ENCODE results near the gene PRPF40B.

PRPF40B gene

DNA sequence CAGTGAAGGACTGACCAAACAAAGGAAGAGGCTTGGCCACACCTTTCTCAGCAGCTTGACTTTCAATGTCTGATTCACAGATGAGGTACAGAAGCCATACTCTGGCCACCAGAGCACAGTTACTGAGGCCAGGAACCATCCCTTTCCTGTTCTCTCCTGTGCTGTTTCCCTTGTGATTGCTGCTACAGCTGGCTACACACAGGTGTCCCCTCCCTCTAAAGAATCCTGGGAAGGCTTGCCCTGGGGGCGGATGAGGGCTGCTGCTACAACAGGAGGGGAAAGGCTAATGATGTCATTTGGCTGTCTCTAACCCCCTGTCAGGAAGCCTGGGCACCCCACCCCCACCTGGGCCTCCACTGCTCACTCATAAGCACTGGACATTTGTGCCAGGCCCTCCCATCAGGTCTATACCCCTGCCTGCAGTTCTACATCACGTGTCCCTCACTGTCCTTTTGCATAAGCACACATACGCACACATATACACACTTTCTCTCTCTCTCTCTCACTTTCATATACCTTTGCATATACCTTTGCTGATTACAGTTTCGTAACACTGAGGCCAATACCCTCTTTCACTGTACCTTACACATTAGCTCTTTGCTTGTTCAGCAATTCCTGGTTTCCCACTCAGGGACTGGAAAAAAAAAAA is 41.4 kb downstream of the PRPF40B start:
- Histone ChIP-seq H3K27ac (peak overlapping the region; percentile 8 to 69), H3K27me3 (no peaks in the 10 kb centered on the region), H3K36me3 (peaks cover 0 to 8% (median 6%) of the 10 kb centered on the region in 3 donors), H3K4me1 (peaks cover 0 to 51% (median 31%) of the 10 kb centered on the region in 4 donors), H3K4me3 (no peak overlapping the region), H3K9me3 (no peaks in the 10 kb centered on the region)
- TF ChIP-seq CTCF (IDR thresholded peaks at IDR 0.05): no peak
- intact Hi-C loops (cut with DNase I; ENCODE audit: low total_unique reads): no loop called here
- DNase-seq: no peak

DNA sequence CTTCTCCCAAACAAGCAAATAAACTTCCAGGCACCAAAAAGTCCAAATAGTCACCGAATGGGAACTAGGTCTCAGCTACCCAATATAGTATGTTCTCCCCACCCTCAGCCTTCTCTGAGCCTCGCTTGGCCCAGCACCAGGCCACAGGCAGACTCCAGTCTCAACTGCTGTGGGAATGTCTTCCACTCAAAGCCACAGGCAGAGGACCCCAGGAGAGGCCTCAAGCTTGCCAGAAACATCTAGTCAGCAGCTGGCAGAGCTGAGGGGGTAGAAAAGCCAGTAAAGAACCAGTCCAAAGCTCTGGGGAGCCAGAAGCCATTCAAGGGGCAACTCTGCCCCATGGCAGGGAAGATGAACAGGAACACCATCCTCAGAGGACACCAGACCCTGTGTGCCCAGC is 42.0 kb downstream of the PRPF40B start:
- Histone ChIP-seq H3K27ac (peak overlapping the region; percentile 8 to 69), H3K4me3 (no peak overlapping the region), H3K9me3 (no peaks in the 10 kb centered on the region), H3K4me1 (peaks cover 0 to 56% (median 33%) of the 10 kb centered on the region in 4 donors), H3K27me3 (no peaks in the 10 kb centered on the region), H3K36me3 (peaks cover 0 to 8% (median 1%) of the 10 kb centered on the region in 3 donors)
- no peak for DNase-seq
- TF ChIP-seq CTCF (IDR thresholded peaks at IDR 0.05): no peak
- intact Hi-C loops (cut with DNase I; ENCODE audit: low total_unique reads): no loop called here

- intact Hi-C loops (cut with DNase I; ENCODE audit: low total_unique reads): no loop called here
- Histone ChIP-seq H3K4me1 (peaks cover 0 to 64% (median 40%) of the 10 kb centered on the region in 4 donors), H3K27me3 (no peaks in the 10 kb centered on the region), H3K36me3 (no peaks in the 10 kb centered on the region), H3K27ac (no peak overlapping the region), H3K9me3 (no peaks in the 10 kb centered on the region), H3K4me3 (no peak overlapping the region)
- TF ChIP-seq CTCF (IDR thresholded peaks at IDR 0.05): no peak
- no peak for DNase-seq
Observed at GRCh38 chr12:49666176-49666575, 42.8 kb downstream of the PRPF40B start.

- no peaks in the 10 kb centered on the region for H3K36me3 ChIP-seq
- peaks cover 0 to 69% (median 49%) of the 10 kb centered on the region in 4 donors for H3K4me1 ChIP-seq
- no peak for TF ChIP-seq CTCF (IDR thresholded peaks at IDR 0.05)
- H3K27ac ChIP-seq: no peak overlapping the region
- H3K4me3 ChIP-seq: no peak overlapping the region
- intact Hi-C loops (cut with DNase I; ENCODE audit: low total_unique reads): no loop called here
- no peak for DNase-seq
- no peaks in the 10 kb centered on the region for H3K9me3 ChIP-seq
- no peaks in the 10 kb centered on the region for H3K27me3 ChIP-seq
Observed at GRCh38 chr12:49667325-49668090, 44.1 kb downstream of the PRPF40B start.

GRCh38 chr12:49669796-49670195 is 46.4 kb downstream of the PRPF40B start:
- Histone ChIP-seq H3K36me3 (no peaks in the 10 kb centered on the region), H3K27me3 (no peaks in the 10 kb centered on the region), H3K27ac (peak overlapping the region in 1 of 2 donors; percentile 97), H3K4me1 (peaks cover 0 to 68% (median 52%) of the 10 kb centered on the region in 4 donors), H3K9me3 (no peaks in the 10 kb centered on the region), H3K4me3 (no peak overlapping the region)
- intact Hi-C loops (cut with DNase I; ENCODE audit: low total_unique reads): loop anchor here (5.0 kb wide), 1 partner anchor 38 kb away; the partner anchor contains the start of gene FMNL3
- TF ChIP-seq CTCF (IDR thresholded peaks at IDR 0.05): no peak
- no peak for DNase-seq
